PC-3 (cell line): ENCODE measurements around the gene ZNF407. TPM values are rescaled to one million over a fixed set of nuclear protein-coding genes. Genes with fewer than 3 reads are reported as not detected.

Experiments
- ATAC-seq: fragments of 200-7000 bp; cut with Tn5 transposase; 2 replicates; pipeline ENCODE4 v1.9.1; 2020; ENCODE audit warnings: mild to moderate bottlenecking, moderate library complexity
- BruUV-seq: library from RNA; stranded (reverse); fragments of 400-500 nt; replicated peaks from 2 replicates; lab custom pipeline; 2021; lab: Mats Ljungman, UMichigan
- CTCF ChIA-PET: fragments of 300-600 bp; sonication (Branson Sonifier 250); formaldehyde crosslinking; loops from one replicate; lab custom pipeline; 2022; ENCODE audit warnings: antibody characterized with exemption; lab: Charles Lee
- POLR2A ChIA-PET: fragments of 300-600 bp; sonication (Branson Sonifier 250); formaldehyde crosslinking; loops from one replicate; lab custom pipeline; 2022; ENCODE audit warnings: antibody characterized with exemption; ENCODE audit not compliant: unreplicated experiment; lab: Charles Lee
- DNase-seq: peaks from one replicate; pipeline ENCODE4 v3.0.0-alpha.2; 2015
- H2AFZ ChIP-seq: fragments of 300-600 bp; sonication (generic); 2 replicates; pipeline ENCODE4 v1.6.0; 2016; ENCODE audit warnings: antibody characterized with exemption, low read length
- H3F3A ChIP-seq: fragments of 300-600 bp; sonication (generic); one replicate; pipeline ENCODE4 v1.6.0; 2017; ENCODE audit warnings: antibody characterized with exemption, low read length, control low read depth, mild to moderate bottlenecking; ENCODE audit not compliant: unreplicated experiment
- H3K27ac ChIP-seq: fragments of 300-600 bp; sonication (generic); 2 replicates; pipeline ENCODE4 v1.5.1; 2016; ENCODE audit warnings: mild to moderate bottlenecking, low read length
- H3K27me3 ChIP-seq: fragments of 300-600 bp; sonication (generic); 2 replicates; pipeline ENCODE4 v1.6.1; 2016; ENCODE audit warnings: low read length, mixed read lengths
- H3K36me3 ChIP-seq: fragments of 300-600 bp; sonication (generic); 2 replicates; pipeline ENCODE4 v1.6.1; 2016; ENCODE audit warnings: low read depth, mixed run types, low read length, mixed read lengths
- H3K4me1 ChIP-seq: fragments of 300-600 bp; sonication (generic); 2 replicates; pipeline ENCODE4 v1.5.1; 2016; ENCODE audit warnings: low read length; ENCODE audit not compliant: insufficient read depth
- H3K4me2 ChIP-seq: fragments of 300-600 bp; sonication (generic); 2 replicates; pipeline ENCODE4 v1.6.0; 2016; ENCODE audit warnings: low read length
- H3K4me3 ChIP-seq: fragments of 300-600 bp; sonication (generic); 2 replicates; pipeline ENCODE4 v1.5.1; 2016; ENCODE audit warnings: mild to moderate bottlenecking, low read length, mixed read lengths
- H3K79me2 ChIP-seq: fragments of 300-600 bp; sonication (generic); 2 replicates; pipeline ENCODE4 v1.6.1; 2017; ENCODE audit warnings: low read length, mixed read lengths
- H3K9ac ChIP-seq: fragments of 300-600 bp; sonication (generic); 2 replicates; pipeline ENCODE4 v1.6.0; 2016; ENCODE audit warnings: mild to moderate bottlenecking, low read length
- H3K9me2 ChIP-seq: fragments of 300-600 bp; sonication (generic); replicated peaks from 2 replicates; pipeline ENCODE4 v1.6.1; 2016; ENCODE audit warnings: mixed run types, low read length, mixed read lengths
- H3K9me3 ChIP-seq: fragments of 300-600 bp; sonication (generic); 2 replicates; pipeline ENCODE4 v1.6.1; 2016; ENCODE audit warnings: low read length, mixed read lengths
- H4K20me1 ChIP-seq: fragments of 300-600 bp; sonication (generic); 2 replicates; pipeline ENCODE4 v1.6.1; 2016; ENCODE audit warnings: low read length, mixed read lengths
- CTCF ChIP-seq: fragments of 300-600 bp; sonication (generic); conservative IDR thresholded peaks from 2 replicates; pipeline ENCODE4 v1.5.1; 2017; ENCODE audit warnings: antibody characterized with exemption, low read depth, mild to moderate bottlenecking, low read length
- EZH2 ChIP-seq: fragments of 300-600 bp; sonication (generic); IDR thresholded peaks from one replicate; pipeline ENCODE4 v1.6.1; 2017; ENCODE audit warnings: antibody characterized with exemption, mild to moderate bottlenecking, low read length; ENCODE audit not compliant: unreplicated experiment
- EZH2phosphoT487 ChIP-seq: fragments of 300-600 bp; sonication (generic); IDR thresholded peaks from 2 replicates; pipeline ENCODE4 v1.6.1; 2018; ENCODE audit warnings: mild to moderate bottlenecking, antibody characterized with exemption, low read length, borderline replicate concordance
- intact Hi-C: fragments of 100-400 bp; cut with micrococcal nuclease; formaldehyde crosslinking; loops from 2 replicates; pipeline ENCODE4 v1.9.0; 2023
- total RNA-seq: library from RNA; depleted of rRNA; stranded (reverse); fragments of >200 nt; gene quantifications from 2 replicates; pipeline ENCODE4 v1.2.3, GENCODE V29; 2014

ZNF407 gene
- total RNA-seq, 1 experiment from 2014 or later: 9.3 TPM

- H3K4me2 ChIP-seq: no peak overlapping the region
- no peaks in the 10 kb centered on the region for H3K9me2 ChIP-seq
- H3K79me2 ChIP-seq: no peaks in the 10 kb centered on the region
- ChIA-PET CTCF (no interaction called here), POLR2A (no interaction called here)
- DNase-seq: no peak
- H3K4me3 ChIP-seq: no peak overlapping the region
- H2AFZ ChIP-seq: no peak overlapping the region
- H3K4me1 ChIP-seq: peaks cover 16% of the 10 kb centered on the region
- no peaks in the 10 kb centered on the region for H3K36me3 ChIP-seq
- no peaks in the 10 kb centered on the region for H4K20me1 ChIP-seq
- H3F3A ChIP-seq: no peaks in the 10 kb centered on the region
- H3K9me3 ChIP-seq: no peaks in the 10 kb centered on the region
- TF ChIP-seq EZH2phosphoT487: no peak
- TF ChIP-seq CTCF: no peak
- TF ChIP-seq EZH2: no peak
- BruUV-seq: no TSS peak
- H3K27me3 ChIP-seq: no peaks in the 10 kb centered on the region
- H3K9ac ChIP-seq: no peak overlapping the region
- ATAC-seq: no peak
- H3K27ac ChIP-seq: no peak overlapping the region
- intact Hi-C loops: no loop called here
These were observed 449.7 kb downstream of the ZNF407 start for GRCh38 chr18:75047240-75047961.

DNA sequence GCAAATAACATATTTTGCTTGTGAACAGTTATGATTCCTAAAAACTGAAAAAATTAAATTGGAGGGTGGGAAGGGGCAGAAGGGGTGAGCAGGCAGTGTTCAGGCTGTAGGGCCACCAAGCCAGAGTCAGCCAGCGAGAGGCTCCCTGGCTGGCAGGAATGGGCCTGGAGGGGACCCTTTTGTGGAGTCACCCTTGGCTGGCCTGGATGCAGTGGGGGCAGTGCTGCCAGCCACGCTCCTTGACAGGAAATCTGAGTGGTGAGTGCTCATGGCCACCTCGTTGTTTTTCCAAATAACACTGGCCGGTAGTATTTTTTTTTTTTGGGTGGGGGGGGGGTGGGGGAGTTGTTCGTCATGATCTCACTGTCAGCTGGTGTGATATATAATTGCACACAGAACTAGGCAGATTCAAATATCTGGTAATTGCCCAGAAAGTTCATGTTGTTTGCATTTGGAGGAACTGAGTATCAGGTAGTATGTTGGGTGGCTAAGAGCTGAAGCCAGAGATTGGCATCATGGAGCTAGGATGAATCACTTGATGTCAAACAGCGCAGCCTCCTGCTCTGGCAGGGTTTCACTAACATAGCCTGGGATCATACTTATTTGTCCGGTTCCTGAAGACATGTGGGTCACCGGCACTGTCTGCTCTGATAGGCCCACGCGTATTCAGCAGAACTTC is 451.2 kb downstream of the ZNF407 start:
- CTCF ChIA-PET: interaction anchor here (0.6 to 0.9 kb wide), 2 partner anchors 34 to 208 kb away, joined by 3 read pairs; no protein-coding TSS in a partner anchor

More for the DNA sequence above, 451.2 kb downstream of the ZNF407 start:
- H2AFZ ChIP-seq: 0 out of 2 replicates have a peak overlapping the region, but pooled peaks have one; percentile 28
- peak overlapping the region; percentile 40 for H3K4me2 ChIP-seq
- peak; percentile 81 for ATAC-seq
- no peaks in the 10 kb centered on the region for H3K9me2 ChIP-seq
- DNase-seq: peak; percentile 58
- intact Hi-C loops: no loop called here
- no peak overlapping the region for H3K9ac ChIP-seq
- POLR2A ChIA-PET: no interaction called here
- H4K20me1 ChIP-seq: no peaks in the 10 kb centered on the region
- peak overlapping the region; percentile 52 for H3K27ac ChIP-seq
- H3F3A ChIP-seq: no peaks in the 10 kb centered on the region
- no peaks in the 10 kb centered on the region for H3K27me3 ChIP-seq
- H3K4me1 ChIP-seq: peaks cover 16% of the 10 kb centered on the region
- H3K4me3 ChIP-seq: no peak overlapping the region
- no peak for TF ChIP-seq CTCF
- TF ChIP-seq EZH2phosphoT487: no peak
- TF ChIP-seq EZH2: no peak
- no peaks in the 10 kb centered on the region for H3K9me3 ChIP-seq
- BruUV-seq: no TSS peak
- H3K36me3 ChIP-seq: no peaks in the 10 kb centered on the region
- no peaks in the 10 kb centered on the region for H3K79me2 ChIP-seq
